ENCODE data around the gene CACNA1C.

Gene CACNA1C

DNA sequence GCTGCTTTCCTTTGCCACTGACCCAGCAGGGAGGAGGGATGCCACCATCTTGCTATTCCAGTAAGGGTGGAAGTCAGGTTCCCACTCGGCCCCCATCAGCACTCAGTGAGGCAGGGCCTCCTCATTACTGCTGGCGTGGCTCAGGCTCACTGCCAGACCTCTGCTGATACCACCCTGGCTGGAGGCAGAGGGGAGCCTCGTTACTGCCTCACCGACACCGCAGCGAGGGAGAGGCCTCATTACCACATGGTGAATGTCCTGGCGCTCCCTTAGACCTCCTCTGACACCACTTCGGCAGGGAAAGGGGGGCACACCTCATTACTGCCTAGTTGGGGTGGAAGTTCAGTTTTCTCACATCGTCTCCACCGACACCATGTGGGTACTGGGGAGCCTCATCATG is 354.1 kb downstream of the CACNA1C start:
- Mint-ChIP-seq H3K9me3 (ENCODE audit: low read depth) (no peaks in the 10 kb centered on the region), H3K27ac (no peak overlapping the region), H3K4me1 (ENCODE audit: low read depth) (no peaks in the 10 kb centered on the region), H3K27me3 (no peaks in the 10 kb centered on the region), H3K36me3 (no peaks in the 10 kb centered on the region), H3K4me3 (no peak overlapping the region)

DNA sequence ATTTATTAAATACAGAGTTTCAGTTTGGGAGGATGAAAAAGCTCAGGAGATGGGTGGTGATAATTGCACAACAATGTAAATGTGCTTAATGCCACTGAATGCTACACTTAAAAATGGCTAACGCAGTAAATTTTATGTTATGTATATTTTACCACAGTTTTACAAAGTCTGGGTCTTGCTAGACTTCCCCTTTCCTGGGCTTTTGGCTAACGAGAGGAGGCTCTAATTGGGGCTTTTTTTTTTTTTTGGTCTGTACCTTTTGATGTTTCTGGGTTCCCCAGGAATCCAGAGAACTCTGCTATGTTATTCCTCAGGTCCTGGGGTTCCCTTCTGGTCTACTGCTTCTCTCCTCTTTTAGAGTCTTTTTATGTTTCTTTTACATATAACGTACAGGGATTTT is 355.5 kb downstream of the CACNA1C start:
- Mint-ChIP-seq H3K9me3 (ENCODE audit: low read depth) (no peaks in the 10 kb centered on the region), H3K4me1 (ENCODE audit: low read depth) (no peaks in the 10 kb centered on the region), H3K27ac (no peak overlapping the region), H3K27me3 (no peaks in the 10 kb centered on the region), H3K4me3 (no peak overlapping the region), H3K36me3 (no peaks in the 10 kb centered on the region)

DNA sequence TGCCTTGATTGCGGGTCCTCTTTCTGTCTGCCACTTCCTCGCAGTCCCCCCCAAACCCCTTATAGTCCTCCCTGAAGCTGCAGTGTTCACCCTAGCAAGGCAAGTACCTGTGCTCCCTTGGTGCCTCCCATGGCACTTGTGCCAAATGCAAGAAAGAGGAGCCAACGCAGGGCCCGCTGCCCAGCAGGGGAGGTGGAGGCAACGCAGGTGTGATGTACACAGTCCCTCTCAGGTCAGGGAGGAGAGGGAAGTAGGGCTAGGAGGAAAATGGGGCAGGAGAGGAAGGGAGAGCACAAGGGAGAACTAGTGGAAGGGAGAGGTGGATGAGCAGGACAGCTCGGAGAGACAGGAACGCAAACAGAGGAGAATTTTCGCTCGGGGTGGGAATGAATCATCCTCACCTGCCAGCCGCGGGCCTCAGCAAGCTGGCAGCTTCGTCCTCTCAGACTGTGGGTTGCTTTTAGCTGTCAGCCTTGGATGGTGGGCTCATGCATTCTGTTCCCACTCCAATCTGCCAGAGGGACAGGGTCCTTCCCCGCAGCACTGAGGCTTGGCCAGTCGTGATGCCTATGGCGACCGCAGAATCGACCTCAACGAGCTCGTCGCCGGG is 357.0 kb downstream of the CACNA1C start:
- Mint-ChIP-seq H3K27ac (no peak overlapping the region), H3K4me1 (ENCODE audit: low read depth) (no peaks in the 10 kb centered on the region), H3K27me3 (no peaks in the 10 kb centered on the region), H3K9me3 (ENCODE audit: low read depth) (no peaks in the 10 kb centered on the region), H3K4me3 (no peak overlapping the region), H3K36me3 (no peaks in the 10 kb centered on the region)

DNA sequence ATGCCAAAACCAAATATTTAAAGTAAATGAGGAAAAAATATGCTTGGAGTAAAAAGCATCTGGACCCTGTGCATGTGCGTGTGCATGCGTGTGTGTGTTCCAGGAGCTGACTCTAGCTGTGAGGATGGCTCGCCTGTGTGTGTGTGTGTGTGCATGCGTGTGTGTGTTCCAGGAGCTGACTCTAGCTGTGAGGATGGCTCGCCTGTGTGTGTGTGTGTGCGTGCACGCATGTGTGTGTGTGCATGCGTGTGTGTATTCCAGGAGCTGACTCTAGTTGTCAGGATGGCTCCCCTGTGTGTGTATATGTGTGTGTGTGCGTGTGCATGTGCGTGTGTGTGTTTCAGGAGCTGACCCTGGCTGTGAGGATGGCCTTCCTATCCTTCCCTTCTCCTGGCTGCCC is 357.7 kb downstream of the CACNA1C start:
- Mint-ChIP-seq H3K4me3 (no peak overlapping the region), H3K4me1 (ENCODE audit: low read depth) (no peaks in the 10 kb centered on the region), H3K27ac (no peak overlapping the region), H3K9me3 (ENCODE audit: low read depth) (no peaks in the 10 kb centered on the region), H3K27me3 (no peaks in the 10 kb centered on the region), H3K36me3 (no peaks in the 10 kb centered on the region)

DNA sequence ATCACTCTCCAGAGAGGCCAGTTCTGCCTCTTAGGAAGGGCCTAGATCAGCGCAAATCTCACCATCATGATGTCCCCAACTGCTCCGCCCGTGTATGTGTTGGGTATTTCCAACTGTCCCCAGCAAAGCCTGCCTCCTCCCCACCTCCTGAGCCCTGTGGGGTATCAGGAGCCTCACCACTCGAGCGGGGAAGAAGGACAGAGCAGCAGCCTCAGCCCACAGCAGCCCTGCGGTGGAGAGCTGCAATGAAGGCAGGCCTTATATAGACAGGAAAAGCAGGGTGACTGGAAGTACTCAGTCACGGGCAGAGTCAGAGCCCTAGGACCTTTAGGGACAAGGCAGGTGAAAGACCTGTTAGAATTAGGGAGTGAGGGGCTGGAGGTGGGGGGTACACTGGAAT is 358.2 kb downstream of the CACNA1C start:
- Mint-ChIP-seq H3K27ac (no peak overlapping the region), H3K4me1 (ENCODE audit: low read depth) (no peaks in the 10 kb centered on the region), H3K36me3 (no peaks in the 10 kb centered on the region), H3K27me3 (peaks cover under 1% of the 10 kb centered on the region), H3K4me3 (no peak overlapping the region), H3K9me3 (ENCODE audit: low read depth) (no peaks in the 10 kb centered on the region)

DNA sequence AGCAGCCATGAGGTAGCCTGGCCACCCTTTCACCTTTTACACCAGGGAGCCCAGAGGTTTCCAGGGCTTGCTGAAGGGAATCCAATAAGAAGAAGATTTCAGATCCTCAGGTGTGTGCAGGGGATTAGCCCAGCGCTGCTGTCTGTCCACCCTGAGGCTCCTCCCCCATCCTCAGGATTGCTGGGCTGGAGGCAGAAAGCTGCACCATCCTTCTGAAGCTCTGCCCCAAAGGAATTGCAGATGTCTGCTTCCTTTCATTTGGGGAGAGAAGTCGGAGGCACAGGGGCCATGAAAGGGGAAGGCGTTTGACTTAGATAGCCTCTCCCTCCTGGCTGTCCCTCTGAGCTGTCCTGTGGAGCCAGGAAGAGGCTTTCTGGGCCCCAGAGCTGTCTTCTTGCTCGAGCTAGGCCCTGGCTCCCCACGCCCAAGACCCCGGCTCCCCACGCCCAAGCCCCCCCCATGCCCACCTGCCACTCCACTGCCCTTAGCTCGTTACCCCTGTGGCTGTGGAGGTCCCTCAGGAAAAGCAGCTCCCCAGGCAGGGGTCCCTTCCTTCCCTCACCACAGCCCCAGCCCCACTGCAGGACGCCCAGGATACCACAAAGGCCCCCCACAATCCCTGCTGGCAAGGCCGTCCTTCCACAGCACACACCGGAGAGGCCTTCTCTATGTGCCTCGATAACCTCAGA is 359.0 kb downstream of the CACNA1C start:
- H3K4me3 Mint-ChIP-seq = no peak overlapping the region
- H3K27ac Mint-ChIP-seq = no peak overlapping the region
- H3K4me1 Mint-ChIP-seq (ENCODE audit: low read depth) = no peaks in the 10 kb centered on the region
- H3K36me3 Mint-ChIP-seq = no peaks in the 10 kb centered on the region
- peaks cover 2% of the 10 kb centered on the region for H3K27me3 Mint-ChIP-seq
- H3K9me3 Mint-ChIP-seq (ENCODE audit: low read depth) = no peaks in the 10 kb centered on the region

DNA sequence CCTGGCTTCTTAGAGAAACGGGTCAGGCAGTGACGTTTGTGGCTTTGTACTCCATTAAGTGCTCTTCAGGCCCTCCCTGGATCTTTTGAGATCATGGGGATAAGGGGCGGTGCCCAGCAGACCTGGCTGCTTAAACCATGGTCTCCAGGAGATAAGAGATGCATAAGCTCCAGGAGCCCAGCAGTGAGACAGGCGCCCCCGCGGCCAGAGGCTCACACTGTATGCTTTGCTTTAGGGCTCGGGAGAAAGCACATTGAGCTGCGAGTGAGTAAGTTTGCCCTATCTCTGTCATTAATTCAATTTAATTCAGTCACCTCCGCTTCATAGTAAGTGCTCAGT is 359.5 kb downstream of the CACNA1C start:
- peaks cover 2% of the 10 kb centered on the region for H3K27me3 Mint-ChIP-seq
- no peak overlapping the region for H3K4me3 Mint-ChIP-seq
- H3K36me3 Mint-ChIP-seq = no peaks in the 10 kb centered on the region
- no peaks in the 10 kb centered on the region for H3K4me1 Mint-ChIP-seq (ENCODE audit: low read depth)
- H3K9me3 Mint-ChIP-seq (ENCODE audit: low read depth) = no peaks in the 10 kb centered on the region
- no peak overlapping the region for H3K27ac Mint-ChIP-seq

DNA sequence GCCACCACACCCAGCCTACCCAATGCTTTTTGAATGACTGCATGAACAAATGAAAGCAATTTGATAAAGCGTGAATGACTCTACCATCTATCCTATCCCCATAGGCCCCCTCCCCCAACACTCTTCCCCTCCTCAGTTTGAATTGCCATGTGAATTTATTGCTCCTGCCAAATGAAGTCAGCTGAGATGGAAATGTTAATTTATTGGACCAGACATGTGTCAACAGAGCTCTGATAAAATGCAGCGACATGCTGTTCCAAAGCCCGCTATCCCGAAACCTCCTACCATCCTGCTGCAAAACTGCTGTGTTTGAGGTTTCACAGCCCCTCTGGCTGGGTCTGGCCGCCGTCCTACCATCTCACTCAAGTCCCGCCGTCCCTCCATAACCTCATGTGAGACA is 360.5 kb downstream of the CACNA1C start:
- H3K27me3 Mint-ChIP-seq = peaks cover 2% of the 10 kb centered on the region
- H3K4me3 Mint-ChIP-seq = no peak overlapping the region
- no peaks in the 10 kb centered on the region for H3K9me3 Mint-ChIP-seq (ENCODE audit: low read depth)
- no peak overlapping the region for H3K27ac Mint-ChIP-seq
- no peaks in the 10 kb centered on the region for H3K36me3 Mint-ChIP-seq
- H3K4me1 Mint-ChIP-seq (ENCODE audit: low read depth) = no peaks in the 10 kb centered on the region

DNA sequence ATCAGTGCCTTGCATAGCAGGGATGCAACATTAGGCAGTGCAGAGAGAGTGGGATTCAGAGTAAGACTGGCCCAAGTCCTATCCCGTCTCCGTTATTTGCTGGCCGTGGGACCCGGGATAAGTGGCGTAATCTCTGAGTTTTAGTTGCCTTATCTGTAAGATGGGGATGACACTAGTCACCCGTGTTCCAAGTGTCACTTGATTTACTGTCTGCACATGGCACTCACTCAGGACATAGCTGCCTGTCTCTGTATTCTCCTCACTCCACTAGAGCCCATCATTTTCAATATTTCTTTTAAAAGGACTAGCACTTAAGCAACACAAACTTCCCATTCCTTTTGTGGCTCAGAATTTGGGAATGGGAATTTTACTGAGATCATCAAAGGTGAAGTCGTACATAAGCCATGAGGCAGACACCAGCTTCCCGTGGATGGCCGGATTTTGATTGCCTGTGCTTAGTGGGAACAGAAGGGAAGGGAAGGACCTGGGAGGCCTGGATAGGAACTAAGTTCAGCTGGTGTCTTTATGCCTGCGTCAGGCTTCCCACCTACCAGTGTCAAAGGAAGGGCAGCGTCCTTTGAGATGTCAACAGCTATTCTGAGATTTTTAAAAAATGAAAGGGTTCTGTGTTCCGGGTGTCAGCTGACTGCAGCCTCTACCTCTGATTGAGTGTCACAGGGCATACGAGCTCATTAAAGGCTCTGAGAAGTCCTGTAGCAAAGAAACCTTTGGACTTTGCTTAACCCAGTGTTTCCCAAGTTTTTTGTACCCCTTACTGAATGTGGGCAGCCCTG is 361.4 kb downstream of the CACNA1C start:
- H3K4me3 Mint-ChIP-seq = no peak overlapping the region

DNA sequence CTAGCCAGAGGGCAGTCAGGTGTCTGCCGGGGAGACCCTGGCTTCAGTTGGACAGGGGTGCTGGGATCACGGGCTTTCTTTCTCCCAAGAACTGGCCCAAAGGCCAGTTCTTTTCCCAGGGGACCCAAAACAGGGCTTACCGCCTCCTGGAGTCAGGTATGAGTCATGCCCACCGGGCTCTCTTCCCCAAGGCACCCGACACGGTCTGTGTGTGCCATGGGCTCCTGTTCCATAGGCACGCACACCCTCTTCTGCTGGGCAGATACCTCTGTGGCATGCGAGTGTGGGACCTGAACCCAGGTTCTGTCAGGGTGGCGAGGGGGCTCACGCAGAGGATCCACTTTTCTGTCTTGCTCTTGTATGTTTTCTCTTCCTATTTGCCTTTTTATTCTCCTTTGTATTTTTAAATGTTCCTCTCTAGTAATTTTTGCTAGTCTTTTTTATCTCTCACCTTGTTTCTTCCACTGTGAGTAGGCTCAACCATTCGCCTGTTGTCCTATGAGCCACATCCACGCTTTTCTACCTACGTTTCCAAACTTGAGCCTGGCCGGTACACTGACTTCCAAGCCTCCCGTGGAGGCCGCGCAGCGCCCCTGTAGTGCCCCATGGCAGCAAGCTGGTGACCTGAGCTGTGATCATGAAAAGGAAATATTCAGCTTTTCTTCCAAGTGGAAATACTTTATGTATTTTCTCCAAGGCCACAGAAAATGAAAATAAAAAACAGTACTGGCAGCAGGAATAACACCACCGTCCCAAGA is 362.2 kb downstream of the CACNA1C start:
- Mint-ChIP-seq H3K4me3 (no peak overlapping the region), H3K36me3 (no peaks in the 10 kb centered on the region), H3K4me1 (ENCODE audit: low read depth) (no peaks in the 10 kb centered on the region), H3K9me3 (ENCODE audit: low read depth) (no peaks in the 10 kb centered on the region), H3K27ac (no peak overlapping the region), H3K27me3 (peaks cover 2% of the 10 kb centered on the region)

More for the DNA sequence above, 361.4 kb downstream of the CACNA1C start:
- Mint-ChIP-seq H3K9me3 (ENCODE audit: low read depth) (no peaks in the 10 kb centered on the region), H3K27me3 (peaks cover 2% of the 10 kb centered on the region), H3K27ac (no peak overlapping the region), H3K4me1 (ENCODE audit: low read depth) (no peaks in the 10 kb centered on the region), H3K36me3 (no peaks in the 10 kb centered on the region)

DNA sequence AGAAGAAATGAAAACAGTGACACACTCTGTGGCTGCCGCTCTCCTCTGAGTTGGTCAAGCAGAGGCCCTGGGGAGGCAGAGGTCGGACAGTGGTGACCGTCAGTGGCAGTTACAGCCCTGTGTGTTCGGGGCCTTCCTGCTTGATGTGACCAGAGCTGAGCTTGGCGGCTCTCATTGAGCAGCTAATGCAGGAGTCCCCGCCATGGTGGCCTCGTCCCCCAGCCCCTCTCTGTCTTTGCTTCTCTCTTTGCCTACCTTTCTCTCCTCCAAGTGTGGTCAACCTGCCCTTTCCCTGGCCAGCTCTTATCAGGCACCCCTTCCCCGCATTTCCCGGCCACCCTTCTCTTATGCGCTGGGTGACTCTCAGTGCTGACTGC is 362.8 kb downstream of the CACNA1C start:
- no peak overlapping the region for H3K27ac Mint-ChIP-seq
- H3K4me1 Mint-ChIP-seq (ENCODE audit: low read depth) = no peaks in the 10 kb centered on the region
- H3K4me3 Mint-ChIP-seq = no peak overlapping the region
- no peaks in the 10 kb centered on the region for H3K9me3 Mint-ChIP-seq (ENCODE audit: low read depth)
- H3K36me3 Mint-ChIP-seq = no peaks in the 10 kb centered on the region
- H3K27me3 Mint-ChIP-seq = peaks cover 2% of the 10 kb centered on the region

DNA sequence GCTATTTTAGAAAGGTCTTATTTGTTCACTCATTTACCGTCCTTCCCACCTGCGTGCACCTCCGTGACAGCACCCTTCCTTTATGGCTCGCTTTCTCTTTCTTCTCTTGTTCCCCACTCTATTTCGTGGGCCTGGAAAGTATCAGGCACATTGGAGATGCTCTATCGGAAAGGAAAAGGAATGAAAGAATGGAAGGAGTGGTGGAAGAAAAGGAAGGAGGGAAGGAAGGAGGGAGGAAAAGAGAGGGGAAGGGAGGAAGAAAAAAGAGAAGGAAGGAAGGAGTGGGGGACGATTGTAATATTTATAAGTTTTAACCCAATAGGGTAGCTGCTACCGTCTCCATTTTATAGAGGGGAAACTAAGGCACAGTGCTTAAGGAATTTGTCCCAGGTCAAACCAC is 363.4 kb downstream of the CACNA1C start:
- Mint-ChIP-seq H3K36me3 (no peaks in the 10 kb centered on the region), H3K27me3 (peaks cover 2% of the 10 kb centered on the region), H3K27ac (no peak overlapping the region), H3K9me3 (ENCODE audit: low read depth) (no peaks in the 10 kb centered on the region), H3K4me1 (ENCODE audit: low read depth) (no peaks in the 10 kb centered on the region), H3K4me3 (no peak overlapping the region)

DNA sequence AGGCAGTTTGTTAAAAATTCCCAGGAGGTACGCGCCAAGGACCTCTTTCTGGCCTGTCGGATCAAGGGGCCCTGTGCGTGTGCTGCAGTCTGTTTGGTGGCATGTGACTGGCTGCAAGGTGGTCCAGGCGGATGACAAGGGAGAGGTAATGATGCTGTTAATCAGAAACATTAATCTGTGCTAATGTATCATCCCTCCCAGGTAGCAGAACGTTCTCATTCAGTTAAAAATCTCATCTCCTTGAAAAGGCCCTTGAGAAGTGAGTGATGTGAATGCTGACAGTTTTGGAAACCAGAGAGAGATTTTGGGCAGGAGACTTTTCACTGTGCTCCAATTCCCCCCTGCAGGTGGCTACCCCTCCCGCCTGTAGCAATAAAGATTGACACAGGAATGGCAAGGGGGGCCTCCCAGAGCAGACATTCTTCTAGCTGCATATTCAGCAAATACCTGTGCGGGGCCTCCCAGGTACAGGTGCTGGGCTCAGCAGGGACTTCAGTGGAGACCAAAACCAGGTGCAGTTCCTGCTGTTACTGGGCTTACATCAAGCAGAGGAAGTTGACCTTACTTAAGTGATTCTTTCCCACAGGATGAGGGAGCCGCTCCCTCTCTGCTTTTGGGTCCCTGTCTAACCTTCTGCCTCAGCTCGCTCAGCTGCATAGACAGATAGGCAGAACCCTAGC is 364.8 kb downstream of the CACNA1C start:
- Mint-ChIP-seq H3K4me3 (no peak overlapping the region), H3K27ac (no peak overlapping the region), H3K9me3 (ENCODE audit: low read depth) (no peaks in the 10 kb centered on the region), H3K36me3 (no peaks in the 10 kb centered on the region), H3K27me3 (peaks cover 2% of the 10 kb centered on the region), H3K4me1 (ENCODE audit: low read depth) (no peaks in the 10 kb centered on the region)

DNA sequence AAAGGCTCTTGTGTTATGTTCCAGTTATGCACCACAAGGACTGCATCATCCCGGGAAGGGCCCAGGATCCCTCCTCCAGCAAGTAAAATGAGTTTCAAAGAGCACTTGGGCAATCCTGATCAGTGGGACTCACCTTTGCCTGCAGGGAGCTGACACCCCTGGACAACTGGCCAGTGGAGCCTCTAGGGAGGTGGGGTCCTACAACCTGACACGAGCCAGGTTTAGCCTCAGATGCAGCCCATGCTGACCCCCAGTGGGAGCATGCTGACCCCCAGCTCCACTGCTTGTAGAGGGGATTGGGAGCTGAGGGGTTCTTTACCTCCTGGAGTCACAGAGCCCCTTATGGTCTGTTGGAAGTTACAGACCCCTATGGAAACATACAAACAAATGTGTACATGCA is 365.8 kb downstream of the CACNA1C start:
- Mint-ChIP-seq H3K9me3 (ENCODE audit: low read depth) (no peaks in the 10 kb centered on the region), H3K4me3 (no peak overlapping the region), H3K27me3 (peaks cover 2% of the 10 kb centered on the region), H3K36me3 (no peaks in the 10 kb centered on the region), H3K4me1 (ENCODE audit: low read depth) (no peaks in the 10 kb centered on the region), H3K27ac (no peak overlapping the region)

DNA sequence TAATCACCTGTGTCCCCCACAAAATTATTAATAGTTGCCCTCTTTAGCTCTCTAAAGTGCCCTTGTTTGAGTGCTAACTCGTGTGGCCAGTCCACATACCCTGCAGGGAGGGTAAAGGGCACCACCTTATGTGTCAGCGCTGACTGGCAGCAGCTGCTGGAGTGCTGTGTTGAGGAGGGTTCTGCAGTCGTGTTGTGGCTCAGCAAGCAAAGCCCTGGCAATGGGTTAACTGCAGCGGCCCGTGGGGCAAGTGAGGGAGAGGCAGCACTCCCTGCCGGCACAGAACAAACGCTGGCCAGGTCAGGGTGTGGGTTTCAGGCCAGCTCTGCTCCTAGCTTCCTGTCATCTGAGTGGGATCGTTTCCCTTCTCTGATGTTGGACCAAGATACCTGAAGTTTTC is 369.8 kb downstream of the CACNA1C start:
- H3K27ac Mint-ChIP-seq = no peak overlapping the region
- no peak overlapping the region for H3K4me3 Mint-ChIP-seq
- H3K4me1 Mint-ChIP-seq (ENCODE audit: low read depth) = no peaks in the 10 kb centered on the region
- H3K27me3 Mint-ChIP-seq = peaks cover 2% of the 10 kb centered on the region
- no peaks in the 10 kb centered on the region for H3K9me3 Mint-ChIP-seq (ENCODE audit: low read depth)
- no peaks in the 10 kb centered on the region for H3K36me3 Mint-ChIP-seq

All from activated naive CD8-positive, alpha-beta T cell (primary cell).